HCT116 (cell line): ENCODE measurements around the gene NDE1. TPM values are rescaled to one million over a fixed set of nuclear protein-coding genes. Genes with fewer than 3 reads are reported as not detected.

Experiments used
- ATAC-seq: fragments of 200-7000 bp; cut with Tn5 transposase; 2 replicates; pipeline ENCODE4 v1.9.1; 2020; ENCODE audit warnings: mild to moderate bottlenecking, moderate library complexity
- BruUV-seq: library from RNA; stranded (reverse); fragments of 400-500 nt; replicated peaks from 2 replicates; lab custom pipeline; 2021; lab: Mats Ljungman, UMichigan
- CTCF ChIA-PET: fragments of 300-600 bp; sonication (Branson Sonifier 250); formaldehyde crosslinking; loops from one replicate; lab custom pipeline; 2021; ENCODE audit warnings: antibody characterized with exemption; lab: Charles Lee
- POLR2A ChIA-PET: fragments of 300-600, 350-600 bp; sonication (Branson Sonifier 250); formaldehyde crosslinking; loops from one replicate; lab custom pipeline; 2021; ENCODE audit warnings: antibody characterized with exemption; lab: Charles Lee
- RAD21 ChIA-PET, 2 experiments: fragments of 300-600 bp; sonication (Branson Sonifier 250); formaldehyde crosslinking; loops; one replicate each; lab custom pipeline; 2023; ENCODE audit warnings: low total read pairs in 2 of 2; ENCODE audit not compliant: uncharacterized antibody in 2 of 2, unreplicated experiment in 2 of 2, low non-redundant PET in 1 of 2; lab: Charles Lee
- DNase-seq: peaks from one replicate; pipeline ENCODE4 v3.0.0-alpha.2; 2010; ENCODE audit warnings: low read depth, low spot score
- H2AFZ ChIP-seq: fragments of 200-600 bp; shearing (Covaris generic), sonication (generic); 2 replicates; pipeline ENCODE4 v1.6.1; 2017; ENCODE audit warnings: low read depth, mixed run types, mixed read lengths, antibody characterized with exemption, low read length; ENCODE audit not compliant: poor library complexity, severe bottlenecking
- H3K27ac ChIP-seq: 2 replicates; pipeline ENCODE4 v1.5.1; 2012; ENCODE audit warnings: low read depth, low read length
- H3K27me3 ChIP-seq: fragments of 200-600 bp; sonication (generic); 2 replicates; pipeline ENCODE4 v1.6.1; 2016; ENCODE audit warnings: mixed run types, low read length, mixed read lengths; ENCODE audit not compliant: insufficient read depth
- H3K36me3 ChIP-seq, 2 experiments: fragments of 200-500 bp in 1 of 2; fragments of 200-600 bp in 1 of 2; sonication (Bioruptor generic) in 1 of 2; sonication (generic) in 1 of 2; 2 replicates each; pipeline versions ENCODE4 v1.5.1 to v1.6.1; 2014 to 2016; ENCODE audit warnings: low read length in 2 of 2, inconsistent platforms in 1 of 2, mixed read lengths in 1 of 2, mixed run types in 1 of 2; ENCODE audit not compliant: insufficient read depth in 2 of 2, control insufficient read depth in 1 of 2
- H3K4me1 ChIP-seq, 2 experiments: fragments of 200-600 bp in 1 of 2; sonication (generic) in 1 of 2; 2 replicates each; pipeline versions ENCODE4 v1.5.1 to v1.6.1; 2012 to 2017; ENCODE audit warnings: low read length in 2 of 2, inconsistent platforms in 1 of 2, mild to moderate bottlenecking in 1 of 2, mixed read lengths in 1 of 2, mixed run types in 1 of 2, moderate library complexity in 1 of 2; ENCODE audit not compliant: insufficient read depth in 2 of 2, control insufficient read depth in 1 of 2
- H3K4me2 ChIP-seq: fragments of 200-600 bp; sonication (generic); 2 replicates; pipeline ENCODE4 v1.6.1; 2017; ENCODE audit warnings: mixed run types, low read length, mixed read lengths
- H3K4me3 ChIP-seq, 2 experiments: fragments of 200-600 bp in 1 of 2; sonication (generic) in 1 of 2; replicated peaks in 1 of 2; 2 replicates each; pipeline ENCODE4 v1.5.1; 2011 to 2016; ENCODE audit warnings: low read length in 2 of 2, control low read depth in 1 of 2, low read depth in 1 of 2, mild to moderate bottlenecking in 1 of 2, mixed read lengths in 1 of 2, mixed run types in 1 of 2
- H3K79me2 ChIP-seq: fragments of 200-600 bp; sonication (generic); 2 replicates; pipeline ENCODE4 v1.6.1; 2017; ENCODE audit warnings: mild to moderate bottlenecking, mixed run types, low read length, moderate library complexity, mixed read lengths; ENCODE audit not compliant: insufficient read depth
- H3K9ac ChIP-seq: fragments of 200-600 bp; sonication (generic); 2 replicates; pipeline ENCODE4 v1.6.1; 2016; ENCODE audit warnings: low read length, mixed read lengths
- H3K9me2 ChIP-seq: fragments of 200-600 bp; sonication (generic), shearing (Covaris generic); 2 replicates; pipeline ENCODE4 v1.6.1; 2017; ENCODE audit warnings: mixed run types, mild to moderate bottlenecking, moderate library complexity; ENCODE audit not compliant: insufficient read depth
- H3K9me3 ChIP-seq, 2 experiments: fragments of 200-500 bp in 1 of 2; fragments of 200-600 bp in 1 of 2; sonication (Bioruptor generic) in 1 of 2; sonication (generic) in 1 of 2; 2 replicates each; pipeline ENCODE4 v1.6.1; 2014 to 2017; ENCODE audit warnings: low read length in 2 of 2, mixed read lengths in 2 of 2, inconsistent platforms in 1 of 2, low read depth in 1 of 2, mild to moderate bottlenecking in 1 of 2, mixed run types in 1 of 2, moderate library complexity in 1 of 2; ENCODE audit not compliant: control insufficient read depth in 1 of 2, insufficient read depth in 1 of 2
- H4K20me1 ChIP-seq: fragments of 200-600 bp; sonication (generic), shearing (Covaris generic); 2 replicates; pipeline ENCODE4 v1.6.1; 2017; ENCODE audit warnings: mixed run types, mild to moderate bottlenecking, moderate library complexity; ENCODE audit not compliant: insufficient read depth
- ELF1 ChIP-seq: IDR thresholded peaks from 2 replicates; pipeline ENCODE4 v1.6.1; 2012; ENCODE audit warnings: low read depth, borderline replicate concordance
- EZH2 ChIP-seq: fragments of 200-600 bp; sonication (generic); IDR thresholded peaks from 2 replicates; pipeline ENCODE4 v1.6.1; 2017; ENCODE audit warnings: antibody characterized with exemption, mixed run types
- EZH2phosphoT487 ChIP-seq: fragments of 200-600 bp; IDR thresholded peaks from 2 replicates; pipeline ENCODE4 v1.6.1; 2018; ENCODE audit warnings: antibody characterized with exemption, borderline replicate concordance
- FOSL1 ChIP-seq: IDR thresholded peaks from 2 replicates; pipeline ENCODE4 v1.6.1; 2012; ENCODE audit warnings: low read depth
- JUND ChIP-seq: IDR thresholded peaks from 2 replicates; pipeline ENCODE4 v1.6.1; 2012
- POLR2A ChIP-seq: IDR thresholded peaks from 2 replicates; pipeline ENCODE4 v1.7.0; 2011; ENCODE audit warnings: borderline replicate concordance; ENCODE audit not compliant: insufficient read depth, insufficient read length; ENCODE audit errors: extremely low read depth
- POLR2AphosphoS5 ChIP-seq: IDR thresholded peaks from 2 replicates; pipeline ENCODE4 v1.6.1; 2011; ENCODE audit warnings: mild to moderate bottlenecking, low read depth, low read length, moderate library complexity
- SIN3A ChIP-seq: IDR thresholded peaks from 2 replicates; pipeline ENCODE4 v1.6.1; 2012; ENCODE audit warnings: low read depth
- SRF ChIP-seq: IDR thresholded peaks from 2 replicates; pipeline ENCODE4 v1.6.1; 2012; ENCODE audit warnings: low read depth
- YY1 ChIP-seq: IDR thresholded peaks from 2 replicates; pipeline ENCODE4 v1.6.1; 2011; ENCODE audit warnings: low read length, low read depth, moderate library complexity, mild to moderate bottlenecking; ENCODE audit not compliant: insufficient replicate concordance; ENCODE audit errors: extremely low read depth
- ZFX ChIP-seq: fragments of 450-650 bp; IDR thresholded peaks from 2 replicates; pipeline ENCODE4 v1.6.1; 2017
- ZNF274 ChIP-seq: fragments of 200-500 bp; sonication (Bioruptor generic); IDR thresholded peaks from 2 replicates; pipeline ENCODE4 v1.6.1; 2014; ENCODE audit warnings: mild to moderate bottlenecking, low read depth, low read length, inconsistent platforms
- intact Hi-C: fragments of 100-400 bp; cut with micrococcal nuclease; formaldehyde crosslinking; loops from 2 replicates; pipeline ENCODE4 v1.10.0; 2022
- total RNA-seq: library from RNA; stranded (reverse); gene quantifications from one replicate; pipeline ENCODE4 v1.2.1, GENCODE V29; 2021; ENCODE audit not compliant: unreplicated experiment
- TF ChIP-seq, protein P1 (sequence below): IDR thresholded peaks from 2 replicates; pipeline ENCODE4 v1.6.1; 2012
- TF ChIP-seq, protein P2 (sequence below): IDR thresholded peaks from 2 replicates; pipeline ENCODE4 v1.6.1; 2011; ENCODE audit warnings: mild to moderate bottlenecking, low read length, moderate library complexity; ENCODE audit not compliant: insufficient replicate concordance; ENCODE audit errors: extremely low read depth
- TF ChIP-seq, protein P3 (sequence below): IDR thresholded peaks from 2 replicates; pipeline ENCODE4 v1.6.1; 2012

Gene NDE1
- total RNA-seq, 1 experiment from 2014 or later = 103 TPM

- DNase-seq (no peak), ATAC-seq (no peak)
- CTCF ChIA-PET = no interaction called here
- Histone ChIP-seq H3K4me3 (no peak overlapping the region), H3K27me3 (no peaks in the 10 kb centered on the region), H3K9me3 (no peaks in the 10 kb centered on the region), H3K4me2 (no peak overlapping the region), H3K36me3 (peaks cover 20 to 26% of the 10 kb centered on the region in 2 experiments), H3K9ac (no peak overlapping the region), H3K4me1 (peaks cover 0 to 5% of the 10 kb centered on the region in 2 experiments; a peak in 1 of 4 replicates), H2AFZ (no peak overlapping the region), H4K20me1 (no peaks in the 10 kb centered on the region), H3K27ac (no peak overlapping the region), H3K79me2 (no peaks in the 10 kb centered on the region), H3K9me2 (no peaks in the 10 kb centered on the region)
- RAD21 ChIA-PET = no interaction called here
- TF ChIP-seq, protein P1, sequence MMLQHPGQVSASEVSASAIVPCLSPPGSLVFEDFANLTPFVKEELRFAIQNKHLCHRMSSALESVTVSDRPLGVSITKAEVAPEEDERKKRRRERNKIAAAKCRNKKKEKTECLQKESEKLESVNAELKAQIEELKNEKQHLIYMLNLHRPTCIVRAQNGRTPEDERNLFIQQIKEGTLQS = no peak
- TF ChIP-seq POLR2A = no peak
- TF ChIP-seq, protein P2, sequence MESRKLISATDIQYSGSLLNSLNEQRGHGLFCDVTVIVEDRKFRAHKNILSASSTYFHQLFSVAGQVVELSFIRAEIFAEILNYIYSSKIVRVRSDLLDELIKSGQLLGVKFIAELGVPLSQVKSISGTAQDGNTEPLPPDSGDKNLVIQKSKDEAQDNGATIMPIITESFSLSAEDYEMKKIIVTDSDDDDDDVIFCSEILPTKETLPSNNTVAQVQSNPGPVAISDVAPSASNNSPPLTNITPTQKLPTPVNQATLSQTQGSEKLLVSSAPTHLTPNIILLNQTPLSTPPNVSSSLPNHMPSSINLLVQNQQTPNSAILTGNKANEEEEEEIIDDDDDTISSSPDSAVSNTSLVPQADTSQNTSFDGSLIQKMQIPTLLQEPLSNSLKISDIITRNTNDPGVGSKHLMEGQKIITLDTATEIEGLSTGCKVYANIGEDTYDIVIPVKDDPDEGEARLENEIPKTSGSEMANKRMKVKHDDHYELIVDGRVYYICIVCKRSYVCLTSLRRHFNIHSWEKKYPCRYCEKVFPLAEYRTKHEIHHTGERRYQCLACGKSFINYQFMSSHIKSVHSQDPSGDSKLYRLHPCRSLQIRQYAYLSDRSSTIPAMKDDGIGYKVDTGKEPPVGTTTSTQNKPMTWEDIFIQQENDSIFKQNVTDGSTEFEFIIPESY = no peak
- TF ChIP-seq EZH2 = no peak
- TF ChIP-seq FOSL1 = no peak
- TF ChIP-seq POLR2AphosphoS5 = no peak
- TF ChIP-seq, protein P3, sequence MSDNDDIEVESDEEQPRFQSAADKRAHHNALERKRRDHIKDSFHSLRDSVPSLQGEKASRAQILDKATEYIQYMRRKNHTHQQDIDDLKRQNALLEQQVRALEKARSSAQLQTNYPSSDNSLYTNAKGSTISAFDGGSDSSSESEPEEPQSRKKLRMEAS = no peak
- no peak for TF ChIP-seq ZFX
- TF ChIP-seq SRF = no peak
- TF ChIP-seq JUND = no peak
- TF ChIP-seq SIN3A = no peak
- no peak for TF ChIP-seq EZH2phosphoT487
- TF ChIP-seq ELF1 = no peak
- TF ChIP-seq ZNF274 = no peak
- TF ChIP-seq YY1 = no peak
- POLR2A ChIA-PET = no interaction called here
- intact Hi-C loops = no loop called here
- no TSS peak for BruUV-seq
Observed at GRCh38 chr16:15607700-15608396, 42.2 kb upstream of the NDE1 start.
